HEK293 (cell line): ENCODE data around the gene DEFB123.

Source experiments
- CTCF ChIA-PET: fragments of 350-600 bp; formaldehyde crosslinking; extraction: SDS; loops from one replicate; lab custom pipeline; 2021; ENCODE audit warnings: antibody characterized with exemption; lab: Yijun Ruan, JAX
- POLR2A ChIA-PET: fragments of 300-600 bp; formaldehyde crosslinking; extraction: SDS; loops from one replicate; lab custom pipeline; 2020; ENCODE audit warnings: antibody characterized with exemption, inconsistent platforms; lab: Yijun Ruan, JAX
- H3K27ac ChIP-seq: fragments of 200-500 bp; sonication (Bioruptor generic); 2 replicates; pipeline ENCODE4 v1.5.1; 2014; ENCODE audit warnings: low read depth, low read length, control low read depth, inconsistent platforms; ENCODE audit errors: extremely low read depth
- H3K36me3 ChIP-seq, 2 experiments: fragments of 200-500 bp in 1 of 2; sonication (Bioruptor generic) in 1 of 2; 1 replicate in 1 of 2; 2 replicates in 1 of 2; pipeline ENCODE4 v1.5.1; 2014 to 2017; ENCODE audit warnings: inconsistent platforms in 2 of 2, low read length in 2 of 2; ENCODE audit not compliant: control insufficient read depth in 2 of 2, insufficient read depth in 1 of 2
- H3K4me1 ChIP-seq: fragments of 200-500 bp; sonication (Bioruptor generic); 2 replicates; pipeline ENCODE4 v1.5.1; 2014; ENCODE audit warnings: mild to moderate bottlenecking, low read length, inconsistent platforms; ENCODE audit not compliant: control insufficient read depth, insufficient read depth
- H3K4me3 ChIP-seq: 2 replicates; pipeline ENCODE4 v1.5.1; 2011; ENCODE audit warnings: low read depth, mild to moderate bottlenecking, control low read depth, low read length, moderate library complexity
- H3K9me3 ChIP-seq: fragments of 200-500 bp; sonication (Bioruptor generic); 2 replicates; pipeline ENCODE4 v1.5.1; 2014; ENCODE audit warnings: low read depth, low read length, inconsistent platforms; ENCODE audit not compliant: control insufficient read depth, insufficient read depth
- EGR2 ChIP-seq: fragments of 450-650 bp; formaldehyde crosslinking; IDR thresholded peaks from 2 replicates; pipeline ENCODE4 v1.5.1; 2016; ENCODE audit warnings: low read depth, missing biosample characterization, missing genetic modification characterization
- FEZF1 ChIP-seq: fragments of 450-650 bp; formaldehyde crosslinking; IDR thresholded peaks from 2 replicates; pipeline ENCODE4 v1.5.1; 2016; ENCODE audit warnings: missing biosample characterization, missing genetic modification characterization
- HIC1 ChIP-seq: fragments of 450-650 bp; formaldehyde crosslinking; IDR thresholded peaks from 2 replicates; pipeline ENCODE4 v1.5.1; 2016; ENCODE audit warnings: missing biosample characterization, missing genetic modification characterization
- KLF17 ChIP-seq: fragments of 450-650 bp; formaldehyde crosslinking; IDR thresholded peaks from 2 replicates; pipeline ENCODE4 v1.5.1; 2016; ENCODE audit warnings: missing biosample characterization, missing genetic modification characterization
- SP7 ChIP-seq: fragments of 450-650 bp; formaldehyde crosslinking; IDR thresholded peaks from 2 replicates; pipeline ENCODE4 v1.5.1; 2016; ENCODE audit warnings: missing biosample characterization, missing genetic modification characterization
- ZBTB26 ChIP-seq: fragments of 450-650 bp; formaldehyde crosslinking; optimal IDR thresholded peaks from 2 replicates; pipeline ENCODE3; 2016; ENCODE audit warnings: missing biosample characterization, mild to moderate bottlenecking, missing genetic modification characterization
- ZFHX2 ChIP-seq: fragments of 450-650 bp; formaldehyde crosslinking; conservative IDR thresholded peaks from 2 replicates; pipeline ENCODE4 v1.5.1; 2016; ENCODE audit warnings: missing biosample characterization, missing genetic modification characterization
- ZNF148 ChIP-seq: fragments of 450-650 bp; formaldehyde crosslinking; IDR thresholded peaks from 2 replicates; pipeline ENCODE4 v1.5.0; 2017; ENCODE audit warnings: missing biosample characterization, missing genetic modification characterization, borderline replicate concordance
- ZNF18 ChIP-seq: fragments of 450-650 bp; formaldehyde crosslinking; IDR thresholded peaks from 2 replicates; pipeline ENCODE4 v1.5.1; 2016; ENCODE audit warnings: missing biosample characterization, missing genetic modification characterization
- ZNF19 ChIP-seq: fragments of 450-650 bp; formaldehyde crosslinking; IDR thresholded peaks from 2 replicates; pipeline ENCODE4; 2016; ENCODE audit warnings: missing biosample characterization, missing genetic modification characterization, low read depth
- ZNF248 ChIP-seq: fragments of 450-650 bp; formaldehyde crosslinking; IDR thresholded peaks from 2 replicates; pipeline ENCODE4 v1.5.1; 2017; ENCODE audit warnings: missing biosample characterization, missing genetic modification characterization
- ZNF529 ChIP-seq: fragments of 450-650 bp; formaldehyde crosslinking; IDR thresholded peaks from 2 replicates; pipeline ENCODE4 v1.5.1; 2017; ENCODE audit warnings: missing genetic modification characterization, missing biosample characterization; ENCODE audit not compliant: insufficient replicate concordance
- ZNF580 ChIP-seq: fragments of 450-650 bp; formaldehyde crosslinking; IDR thresholded peaks from 2 replicates; pipeline ENCODE4 v1.5.1; 2016; ENCODE audit warnings: missing biosample characterization, missing genetic modification characterization
- ZNF621 ChIP-seq: fragments of 450-650 bp; formaldehyde crosslinking; IDR thresholded peaks from 2 replicates; pipeline ENCODE4 v1.5.1; 2017; ENCODE audit warnings: missing biosample characterization, missing genetic modification characterization
- ZNF639 ChIP-seq: fragments of 450-650 bp; formaldehyde crosslinking; IDR thresholded peaks from 2 replicates; pipeline ENCODE4 v1.5.1; 2016; ENCODE audit warnings: missing biosample characterization, missing genetic modification characterization
- ZNF664 ChIP-seq: fragments of 450-650 bp; formaldehyde crosslinking; IDR thresholded peaks from 2 replicates; pipeline ENCODE4 v1.5.1; 2016; ENCODE audit warnings: missing biosample characterization, missing genetic modification characterization
- ZNF776 ChIP-seq: fragments of 450-650 bp; formaldehyde crosslinking; IDR thresholded peaks from 2 replicates; pipeline ENCODE4 v1.5.0; 2017; ENCODE audit warnings: missing biosample characterization, missing genetic modification characterization, borderline replicate concordance
- ZSCAN16 ChIP-seq: fragments of 450-650 bp; formaldehyde crosslinking; IDR thresholded peaks from 2 replicates; pipeline ENCODE4 v1.5.1; 2016; ENCODE audit warnings: missing biosample characterization, missing genetic modification characterization

The DEFB123 gene

GRCh38 chr20:31472395-31473330, 32.2 kb downstream of the DEFB123 start:
- CTCF ChIA-PET: no interaction called here
- Histone ChIP-seq H3K4me3 (no peak overlapping the region), H3K4me1 (no peaks in the 10 kb centered on the region), H3K27ac (no peak overlapping the region), H3K9me3 (no peaks in the 10 kb centered on the region), H3K36me3 (no peaks in the 10 kb centered on the region)
- POLR2A ChIA-PET: no interaction called here
- no peak for TF ChIP-seq ZNF19 (tag by site-specific recombination)
- TF ChIP-seq EGR2: 0 out of 2 replicates have a peak, but pooled peaks have one; percentile 13
- no peak for TF ChIP-seq ZNF621
- 0 out of 2 replicates have a peak, but pooled peaks have one; percentile 18 for TF ChIP-seq ZFHX2 (tag by site-specific recombination)
- TF ChIP-seq HIC1 (tag by site-specific recombination): no peak
- no peak for TF ChIP-seq ZBTB26
- no peak for TF ChIP-seq ZNF18 (tag by site-specific recombination)
- no peak for TF ChIP-seq ZNF580

- Histone ChIP-seq H3K27ac (no peak overlapping the region), H3K36me3 (no peaks in the 10 kb centered on the region)
- POLR2A ChIA-PET: no interaction called here
- peak; percentile 60; the same call in 1 of the 2 replicates for TF ChIP-seq ZNF664 (tag by site-specific recombination)
- no peak for TF ChIP-seq ZNF529 (tag by site-specific recombination)
- TF ChIP-seq, all 188 proteins: peak for 1
- CTCF ChIA-PET: interaction anchor here (0.6 to 0.8 kb wide), 2 partner anchors 29 to 129 kb away, joined by 3 to 4 read pairs; no protein-coding TSS in a partner anchor
- no peaks in the 10 kb centered on the region for H3K4me1 ChIP-seq
- H3K4me3 ChIP-seq: no peak overlapping the region
- H3K9me3 ChIP-seq: no peaks in the 10 kb centered on the region
These were observed 33.1 kb downstream of the DEFB123 start for GRCh38 chr20:31473331-31474096.

GRCh38 chr20:31474097-31474436, 33.6 kb downstream of the DEFB123 start:
- ChIA-PET POLR2A (no interaction called here), CTCF (interaction anchor here (0.6 to 1.2 kb wide), 4 partner anchors 10 to 128 kb away, joined by 3 to 5 read pairs (median 4); no protein-coding TSS in a partner anchor)
- Histone ChIP-seq H3K4me1 (no peaks in the 10 kb centered on the region), H3K9me3 (no peaks in the 10 kb centered on the region), H3K36me3 (no peaks in the 10 kb centered on the region), H3K27ac (no peak overlapping the region), H3K4me3 (no peak overlapping the region)
- TF ChIP-seq ZNF776 (tag by site-specific recombination) (no peak), KLF17 (tag by site-specific recombination) (no peak), ZNF639 (tag by site-specific recombination) (no peak), ZNF248 (tag by site-specific recombination) (no peak), SP7 (no peak), ZNF148 (tag by site-specific recombination) (no peak), FEZF1 (tag by site-specific recombination) (no peak), ZSCAN16 (tag by site-specific recombination) (no peak)
